ENCODE data around the gene HLA-G.

Gene HLA-G

DNA sequence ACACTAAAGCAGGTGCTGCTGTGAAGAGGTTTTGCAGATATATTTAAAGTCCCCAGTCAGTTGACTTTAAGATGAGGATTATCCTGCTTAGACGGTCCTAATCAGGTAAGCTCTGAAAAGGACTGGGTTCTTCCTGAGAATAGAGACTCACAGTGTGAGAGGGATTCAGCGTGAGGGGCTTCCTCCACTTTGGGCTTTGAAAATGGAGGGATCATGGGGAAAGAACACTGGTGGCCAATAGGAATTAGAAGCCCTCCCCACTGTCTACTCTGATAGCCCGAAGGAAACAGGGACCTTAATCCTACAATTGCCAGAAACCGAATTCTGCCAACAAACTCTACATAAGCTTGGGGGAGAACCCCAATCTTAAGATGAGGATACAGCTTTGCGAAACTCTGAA lies 29.7 kb upstream of the HLA-G start:
- Histone ChIP-seq H3K4me1 (ENCODE audit: control insufficient read depth in 1 of 2, insufficient read depth in 1 of 2, low read depth in 1 of 2, low read length in 1 of 2) (no peaks in the 10 kb centered on the region), H3K4me3 (ENCODE audit: low read depth in 1 of 2, low read length in 1 of 2) (no peak overlapping the region), H3K9me3 (no peaks in the 10 kb centered on the region), H3K36me3 (no peaks in the 10 kb centered on the region), H3K27ac (no peak overlapping the region), H3K27me3 (peaks cover 70% of the 10 kb centered on the region)
- TF ChIP-seq, protein P1, sequence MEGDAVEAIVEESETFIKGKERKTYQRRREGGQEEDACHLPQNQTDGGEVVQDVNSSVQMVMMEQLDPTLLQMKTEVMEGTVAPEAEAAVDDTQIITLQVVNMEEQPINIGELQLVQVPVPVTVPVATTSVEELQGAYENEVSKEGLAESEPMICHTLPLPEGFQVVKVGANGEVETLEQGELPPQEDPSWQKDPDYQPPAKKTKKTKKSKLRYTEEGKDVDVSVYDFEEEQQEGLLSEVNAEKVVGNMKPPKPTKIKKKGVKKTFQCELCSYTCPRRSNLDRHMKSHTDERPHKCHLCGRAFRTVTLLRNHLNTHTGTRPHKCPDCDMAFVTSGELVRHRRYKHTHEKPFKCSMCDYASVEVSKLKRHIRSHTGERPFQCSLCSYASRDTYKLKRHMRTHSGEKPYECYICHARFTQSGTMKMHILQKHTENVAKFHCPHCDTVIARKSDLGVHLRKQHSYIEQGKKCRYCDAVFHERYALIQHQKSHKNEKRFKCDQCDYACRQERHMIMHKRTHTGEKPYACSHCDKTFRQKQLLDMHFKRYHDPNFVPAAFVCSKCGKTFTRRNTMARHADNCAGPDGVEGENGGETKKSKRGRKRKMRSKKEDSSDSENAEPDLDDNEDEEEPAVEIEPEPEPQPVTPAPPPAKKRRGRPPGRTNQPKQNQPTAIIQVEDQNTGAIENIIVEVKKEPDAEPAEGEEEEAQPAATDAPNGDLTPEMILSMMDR (IDR thresholded peaks at IDR 0.05), result no peak

DNA sequence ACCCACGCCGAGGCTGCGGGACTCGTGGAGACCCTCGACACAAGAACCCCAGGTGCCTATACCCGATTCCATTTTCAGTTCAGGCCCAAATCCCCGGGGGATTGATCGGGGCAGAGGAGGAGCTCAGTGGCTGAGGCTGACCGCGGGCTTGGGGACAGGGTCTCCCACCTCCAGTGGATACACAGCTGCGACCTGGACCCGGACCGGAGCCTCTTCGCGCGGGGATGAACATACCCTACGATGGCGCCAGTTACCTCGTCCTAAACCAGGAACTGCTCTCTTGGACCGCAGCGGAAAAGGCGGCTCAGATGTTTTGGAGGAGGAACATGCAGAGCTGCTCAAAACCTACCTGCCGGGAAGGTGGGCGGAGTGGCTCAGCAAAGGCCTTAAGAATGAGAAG lies 27.4 kb upstream of the HLA-G start:
- H3K36me3 ChIP-seq, result no peaks in the 10 kb centered on the region
- no peak overlapping the region for H3K4me3 ChIP-seq (ENCODE audit: low read depth in 1 of 2, low read length in 1 of 2)
- peaks cover 66% of the 10 kb centered on the region for H3K27me3 ChIP-seq
- no peaks in the 10 kb centered on the region for H3K9me3 ChIP-seq
- no peak overlapping the region for H3K27ac ChIP-seq
- H3K4me1 ChIP-seq (ENCODE audit: control insufficient read depth in 1 of 2, insufficient read depth in 1 of 2, low read depth in 1 of 2, low read length in 1 of 2), result no peaks in the 10 kb centered on the region
- TF ChIP-seq, protein P1 (IDR thresholded peaks at IDR 0.05), result no peak

DNA sequence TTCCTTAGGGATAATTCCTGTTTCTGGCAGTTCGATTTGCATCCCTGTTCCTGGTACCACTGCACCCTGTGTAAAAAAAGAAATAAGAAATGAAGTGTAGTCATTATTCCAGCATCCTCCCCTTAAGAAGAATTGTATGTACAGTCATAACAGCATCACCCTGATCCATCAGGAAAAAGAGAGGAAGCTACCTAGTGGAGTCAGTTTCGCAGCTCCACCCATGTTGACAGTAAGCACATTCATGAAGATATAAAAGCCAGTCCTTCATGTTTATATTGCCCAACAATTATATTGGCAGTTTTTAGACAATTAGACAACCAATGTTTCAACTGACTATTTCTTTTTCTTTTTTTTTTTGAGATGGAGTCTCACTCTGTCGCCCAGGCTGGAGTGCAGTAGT lies 21.2 kb upstream of the HLA-G start:
- Histone ChIP-seq H3K27me3 (peaks cover 92% of the 10 kb centered on the region), H3K36me3 (no peaks in the 10 kb centered on the region), H3K4me3 (ENCODE audit: low read depth in 1 of 2, low read length in 1 of 2) (no peak overlapping the region), H3K4me1 (ENCODE audit: control insufficient read depth in 1 of 2, insufficient read depth in 1 of 2, low read depth in 1 of 2, low read length in 1 of 2) (no peaks in the 10 kb centered on the region), H3K27ac (no peak overlapping the region), H3K9me3 (no peaks in the 10 kb centered on the region)
- TF ChIP-seq, protein P1 (IDR thresholded peaks at IDR 0.05), result no peak

DNA sequence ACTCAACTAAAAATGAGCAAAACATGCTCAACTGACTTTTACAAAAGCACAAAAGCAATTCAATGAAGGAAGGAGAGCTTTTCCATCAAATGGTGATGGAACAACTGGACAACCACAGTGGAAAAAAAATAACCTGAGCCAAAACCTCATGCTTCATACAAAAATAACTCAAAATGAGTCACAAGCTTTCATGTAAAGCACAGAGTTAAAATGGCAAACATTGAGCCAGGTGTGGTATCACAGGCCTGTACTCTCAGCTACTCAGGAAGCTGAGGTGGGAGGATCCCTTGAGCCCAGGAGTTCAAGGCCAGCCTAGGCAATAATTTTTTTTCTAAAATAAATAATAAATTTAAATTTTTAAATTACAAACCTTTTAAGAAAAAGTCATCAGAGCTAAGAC lies 18.4 kb upstream of the HLA-G start:
- H3K4me3 ChIP-seq (ENCODE audit: low read depth in 1 of 2, low read length in 1 of 2), result no peak overlapping the region
- no peak overlapping the region for H3K27ac ChIP-seq
- peaks cover 77% of the 10 kb centered on the region for H3K27me3 ChIP-seq
- TF ChIP-seq, protein P1 (IDR thresholded peaks at IDR 0.05), result no peak
- no peaks in the 10 kb centered on the region for H3K9me3 ChIP-seq
- no peaks in the 10 kb centered on the region for H3K36me3 ChIP-seq
- no peaks in the 10 kb centered on the region for H3K4me1 ChIP-seq (ENCODE audit: control insufficient read depth in 1 of 2, insufficient read depth in 1 of 2, low read depth in 1 of 2, low read length in 1 of 2)

DNA sequence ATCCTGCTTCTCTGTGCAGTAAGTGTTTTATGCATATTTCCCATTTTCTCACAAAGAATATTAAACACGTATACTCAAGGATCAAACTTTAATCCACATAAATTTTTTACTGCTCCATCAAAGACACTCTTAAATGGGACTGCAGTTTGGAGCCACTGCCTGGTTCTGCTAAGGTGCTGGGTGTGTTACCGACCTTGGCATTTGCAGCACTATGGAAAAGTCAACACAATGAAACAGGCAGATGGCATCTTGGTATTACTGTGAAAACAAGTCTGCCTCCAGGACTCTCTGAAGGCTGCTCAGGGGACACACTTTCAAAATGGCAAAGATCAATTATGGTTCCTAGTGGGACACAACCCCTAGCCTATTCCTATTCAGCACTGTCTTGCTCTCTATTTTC lies 17.3 kb upstream of the HLA-G start:
- Histone ChIP-seq H3K4me1 (ENCODE audit: control insufficient read depth in 1 of 2, insufficient read depth in 1 of 2, low read depth in 1 of 2, low read length in 1 of 2) (no peaks in the 10 kb centered on the region), H3K9me3 (no peaks in the 10 kb centered on the region), H3K4me3 (ENCODE audit: low read depth in 1 of 2, low read length in 1 of 2) (no peak overlapping the region), H3K36me3 (no peaks in the 10 kb centered on the region), H3K27me3 (peaks cover 66% of the 10 kb centered on the region), H3K27ac (no peak overlapping the region)
- TF ChIP-seq, protein P1 (IDR thresholded peaks at IDR 0.05), result no peak

DNA sequence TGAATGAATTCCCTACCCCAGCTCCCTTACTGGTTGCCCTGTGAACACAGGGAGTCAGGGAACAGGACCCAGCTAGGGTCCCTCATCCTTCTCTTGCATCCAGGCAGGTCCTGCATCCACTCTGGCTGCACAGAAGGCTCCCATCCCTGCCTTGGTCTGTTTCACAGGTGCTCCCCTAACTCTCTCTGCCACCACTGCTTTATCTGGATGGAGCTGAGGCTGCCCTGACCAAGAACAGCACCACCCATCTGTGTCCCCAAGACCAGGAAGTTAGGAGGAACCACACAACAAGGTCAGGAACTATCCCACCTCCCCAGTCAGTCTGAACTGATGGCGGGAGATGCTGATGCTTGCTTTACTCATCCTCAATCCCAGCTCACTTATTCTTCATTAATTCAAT lies 16.2 kb upstream of the HLA-G start:
- Histone ChIP-seq H3K36me3 (no peaks in the 10 kb centered on the region), H3K27me3 (peaks cover 55% of the 10 kb centered on the region), H3K4me3 (ENCODE audit: low read depth in 1 of 2, low read length in 1 of 2) (no peak overlapping the region), H3K9me3 (no peaks in the 10 kb centered on the region), H3K27ac (no peak overlapping the region), H3K4me1 (ENCODE audit: control insufficient read depth in 1 of 2, insufficient read depth in 1 of 2, low read depth in 1 of 2, low read length in 1 of 2) (no peaks in the 10 kb centered on the region)
- TF ChIP-seq, protein P1 (IDR thresholded peaks at IDR 0.05), result no peak
